Activated gamma-delta T cell (primary cell): ENCODE results near the gene ZAR1.

ENCODE experiments used
- DNase-seq: peaks from one replicate; lab custom pipeline; 2025; lab: John Stamatoyannopoulos, UW

ZAR1 gene

DNA sequence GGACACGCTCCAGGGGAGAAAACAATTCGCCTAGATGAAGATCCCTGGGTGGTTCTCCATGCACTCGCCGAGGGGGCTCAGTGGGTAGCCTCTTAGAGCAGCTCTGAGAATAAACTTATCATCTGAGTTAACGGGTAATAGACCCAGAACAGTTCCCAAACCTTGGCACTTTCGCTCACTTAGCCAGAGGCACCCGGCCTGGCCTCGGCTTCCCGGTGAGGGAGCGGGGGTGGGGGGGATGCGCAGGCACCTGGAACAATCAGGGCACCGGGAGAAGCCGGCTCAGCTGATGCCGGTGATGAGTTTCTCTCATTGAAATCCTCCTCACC, 405 bp upstream of the ZAR1 start:
- no peak for DNase-seq

DNA sequence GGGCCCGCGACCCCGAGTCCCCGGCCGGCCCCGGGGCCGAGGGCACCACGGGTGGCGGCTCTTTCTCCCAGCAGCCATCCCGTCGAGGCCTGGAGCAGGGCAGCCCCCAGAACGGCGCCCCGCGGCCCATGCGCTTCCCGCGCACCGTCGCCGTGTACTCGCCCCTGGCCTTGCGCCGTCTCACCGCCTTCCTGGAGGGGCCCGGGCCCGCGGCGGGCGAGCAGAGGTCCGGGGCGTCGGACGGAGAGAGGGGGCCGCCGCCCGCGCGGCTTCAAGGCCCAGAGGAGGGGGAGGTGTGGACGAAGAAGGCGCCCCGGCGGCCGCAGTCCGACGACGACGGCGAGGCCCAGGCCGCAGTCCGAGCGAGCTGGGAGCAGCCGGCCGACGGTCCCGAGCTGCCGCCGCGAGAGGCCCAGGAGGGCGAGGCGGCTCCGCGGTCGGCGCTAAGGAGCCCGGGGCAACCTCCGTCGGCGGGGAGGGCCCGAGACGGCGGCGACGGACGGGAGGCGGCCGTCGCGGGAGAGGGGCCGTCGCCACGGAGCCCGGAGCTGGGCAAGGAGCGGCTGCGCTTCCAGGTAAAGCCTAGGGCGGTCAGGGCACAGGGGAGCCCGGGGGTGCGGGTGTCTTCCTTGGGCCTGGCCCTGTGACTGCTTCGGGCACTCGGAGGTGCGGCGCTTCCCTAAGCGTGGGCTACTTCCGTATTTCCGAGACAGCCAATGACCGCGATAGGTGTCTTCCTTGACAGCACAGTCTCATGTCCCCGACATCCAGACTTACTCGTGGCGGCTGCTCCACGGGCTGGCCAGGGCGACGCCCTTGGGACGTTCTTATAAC, 845 bp downstream of the ZAR1 start:
- DNase-seq = peak; percentile 10

- no peak for DNase-seq
Measured at GRCh38 chr4:48491514-48492176, 1.6 kb downstream of the ZAR1 start.

DNA sequence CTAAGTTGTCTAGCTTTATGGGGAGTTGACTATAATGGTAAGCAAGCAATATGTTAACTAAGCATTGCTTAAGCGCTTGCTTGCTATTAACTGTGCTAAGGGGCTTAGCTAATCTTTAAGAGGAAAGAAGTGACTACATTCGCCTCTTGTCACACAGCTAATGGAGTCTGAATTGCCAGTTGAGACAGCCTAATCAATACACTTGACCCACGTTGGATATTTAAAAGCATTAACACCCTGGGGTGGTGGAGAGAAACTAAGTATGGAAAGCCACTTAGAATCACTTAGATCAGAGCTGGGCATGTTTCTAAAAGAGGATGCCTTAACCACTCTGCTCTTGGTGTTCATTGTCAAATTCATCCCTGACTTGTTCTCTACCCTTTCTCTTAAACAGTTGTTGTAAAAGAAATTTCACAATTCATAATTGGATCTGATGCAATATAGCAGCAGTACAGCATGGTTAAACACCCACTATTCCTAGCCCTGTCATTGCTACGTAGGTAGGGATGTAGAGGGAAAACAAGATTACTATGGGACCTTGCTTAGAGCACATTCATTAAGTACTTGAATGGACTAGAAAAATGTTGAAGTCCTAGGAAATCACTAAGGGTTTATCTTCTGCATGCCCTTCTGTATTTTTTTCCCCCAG, 3.5 kb downstream of the ZAR1 start:
- no peak for DNase-seq

DNA sequence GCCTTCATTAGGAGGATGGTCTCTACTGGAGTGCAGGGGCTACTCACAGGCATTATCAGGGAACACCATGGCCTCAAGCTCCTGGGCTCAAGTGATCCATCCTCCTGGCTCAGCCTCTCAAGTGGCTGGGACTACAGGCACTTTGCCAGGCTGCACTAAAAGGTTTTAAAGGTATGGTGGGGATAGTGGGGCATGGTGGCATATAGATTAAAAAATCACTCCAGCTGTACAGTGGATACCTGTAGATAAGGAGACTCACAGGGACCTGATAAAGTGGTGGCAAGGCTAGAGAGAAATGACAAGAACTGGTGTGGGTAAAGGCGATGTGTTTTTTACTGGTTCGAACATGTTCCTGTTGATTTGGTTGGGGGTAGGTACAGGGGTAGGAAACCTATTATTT, 5.9 kb downstream of the ZAR1 start:
- DNase-seq = no peak

DNA sequence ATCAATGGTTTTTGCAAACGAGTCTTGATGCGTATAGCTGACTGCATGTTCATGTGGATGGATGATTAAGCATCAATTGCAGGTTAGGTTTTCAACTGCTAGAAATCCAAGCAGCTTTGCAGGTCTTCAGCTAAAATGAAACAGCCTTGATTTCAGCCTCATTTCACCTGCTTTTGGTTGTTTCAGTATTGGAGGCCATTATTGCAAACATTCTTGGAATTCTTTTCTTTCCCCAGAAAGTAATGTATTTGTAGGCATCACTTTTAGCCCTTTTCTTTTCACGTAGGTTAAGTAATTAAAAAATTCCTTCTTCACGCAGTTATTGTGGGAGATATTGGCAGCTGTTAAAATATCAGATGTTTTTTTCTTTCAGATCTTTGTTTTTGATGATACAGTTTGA, 8.8 kb downstream of the ZAR1 start:
- DNase-seq = no peak

GRCh38 chr4:48499551-48500066, 9.6 kb downstream of the ZAR1 start:
- no peak for DNase-seq

- DNase-seq = no peak
Measured at GRCh38 chr4:48503233-48504025, 13.4 kb downstream of the ZAR1 start.

DNA sequence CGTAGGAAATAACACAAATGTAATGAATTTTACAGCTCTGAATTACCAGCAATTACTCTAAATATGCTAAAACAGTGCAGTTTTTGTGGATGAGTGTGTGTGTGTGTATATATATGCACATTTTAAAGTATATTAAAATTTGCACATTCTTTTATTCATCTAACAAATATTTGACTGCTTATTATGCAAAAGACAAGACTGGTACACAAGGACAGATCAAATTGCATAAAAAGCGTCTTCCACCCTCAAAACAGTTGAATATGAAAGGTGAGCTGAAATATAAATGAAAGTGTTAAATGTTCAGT, 13.9 kb downstream of the ZAR1 start:
- DNase-seq = no peak

DNA sequence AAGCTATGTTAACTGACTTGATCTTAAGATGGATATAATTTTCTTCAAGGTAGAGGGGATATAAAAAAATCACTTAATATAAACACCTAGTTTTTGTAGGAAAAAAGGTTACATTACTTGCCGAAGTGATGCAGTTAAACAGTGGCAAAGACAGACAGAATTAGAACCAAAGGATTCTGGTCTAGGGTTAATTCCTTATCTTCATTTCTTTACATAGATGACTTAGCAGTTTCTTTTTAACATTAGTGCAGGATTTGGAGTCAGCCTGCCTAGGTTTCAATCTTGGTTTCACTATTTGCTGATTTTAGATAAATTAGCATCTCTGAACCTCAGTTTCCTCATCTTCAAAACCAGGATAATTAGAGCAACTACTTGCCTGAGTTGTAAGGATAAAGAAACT, 14.3 kb downstream of the ZAR1 start:
- DNase-seq = no peak

- DNase-seq = no peak
Measured at GRCh38 chr4:48506716-48507115, 16.7 kb downstream of the ZAR1 start.

DNA sequence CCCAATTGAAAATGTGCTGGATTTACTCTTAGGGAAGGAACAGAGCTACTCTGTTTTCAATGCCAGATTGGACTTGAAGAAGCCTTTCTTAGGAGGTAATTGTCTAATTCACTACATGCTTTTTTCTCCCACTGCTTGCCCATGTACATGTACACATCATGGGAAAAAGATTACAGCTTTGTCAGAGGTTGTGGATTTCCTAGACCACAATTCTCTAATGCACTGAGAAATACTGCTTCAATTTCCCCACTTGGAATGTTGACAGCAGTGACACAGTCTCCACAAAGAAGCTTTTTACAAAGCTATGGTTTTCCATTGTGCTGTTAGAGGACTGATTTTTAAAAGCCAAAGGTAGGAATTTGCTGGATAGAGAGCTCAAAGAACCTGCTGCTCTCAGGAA, 19.5 kb downstream of the ZAR1 start:
- no peak for DNase-seq

GRCh38 chr4:48518143-48518542, 28.1 kb downstream of the ZAR1 start:
- no peak for DNase-seq

DNA sequence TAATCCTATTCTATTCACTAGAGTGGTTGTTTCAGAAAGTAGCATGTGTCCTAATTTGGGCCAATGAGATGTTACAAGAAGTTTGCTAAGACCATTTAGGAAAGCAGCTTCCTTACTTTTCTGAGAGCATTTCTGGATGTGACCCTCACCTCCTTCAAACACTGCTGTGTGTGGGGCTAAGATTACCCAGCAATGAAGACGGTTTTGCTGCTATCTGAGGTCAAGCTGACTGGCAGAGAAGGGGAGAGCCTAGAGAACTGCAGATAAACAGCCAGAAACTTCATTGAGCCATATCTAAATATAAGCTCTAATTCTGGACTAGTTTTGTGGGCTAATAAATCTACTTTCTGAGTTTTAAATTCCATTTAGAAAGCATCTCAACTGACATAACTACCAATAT, 36.4 kb downstream of the ZAR1 start:
- DNase-seq = no peak

DNA sequence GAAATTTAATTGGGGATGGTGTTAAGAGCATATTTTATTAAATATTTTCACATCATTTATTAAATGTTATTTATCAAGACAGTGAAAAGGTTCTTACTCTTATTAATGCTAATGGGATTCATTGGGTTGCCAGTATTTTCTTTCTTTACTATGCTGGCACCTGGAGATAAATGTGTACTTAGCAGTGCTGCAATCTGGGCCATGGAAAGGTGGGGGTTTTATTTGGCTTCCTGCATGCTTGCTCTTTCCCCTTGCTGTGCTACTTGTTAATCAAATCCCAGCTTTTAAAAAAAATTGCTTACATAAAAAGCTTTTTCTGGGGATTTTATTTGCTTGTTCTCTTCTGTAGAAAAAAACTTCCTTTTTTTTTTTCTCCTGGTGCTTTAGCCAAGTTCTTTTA, 48.3 kb downstream of the ZAR1 start:
- no peak for DNase-seq

DNA sequence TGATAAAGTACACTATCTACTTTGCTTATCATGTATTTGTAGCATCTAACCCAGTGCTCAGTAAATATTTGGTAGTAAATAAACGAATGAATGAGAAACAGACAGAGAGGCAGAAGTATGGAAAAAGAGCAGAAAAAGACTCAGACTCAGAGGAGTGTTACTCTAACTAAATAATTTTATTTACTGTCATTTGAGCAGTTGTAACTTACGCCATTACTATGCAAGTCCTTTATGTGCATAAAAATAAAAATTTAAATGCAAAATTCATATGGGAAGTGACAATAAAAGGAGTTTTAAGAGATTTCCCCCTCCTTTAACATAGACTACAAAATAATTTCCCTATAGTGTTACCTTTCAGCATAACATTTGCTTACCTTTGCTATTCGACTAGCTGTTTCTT, 49.5 kb downstream of the ZAR1 start:
- no peak for DNase-seq

GRCh38 chr4:48542888-48543287, 52.8 kb downstream of the ZAR1 start:
- DNase-seq = no peak

DNA sequence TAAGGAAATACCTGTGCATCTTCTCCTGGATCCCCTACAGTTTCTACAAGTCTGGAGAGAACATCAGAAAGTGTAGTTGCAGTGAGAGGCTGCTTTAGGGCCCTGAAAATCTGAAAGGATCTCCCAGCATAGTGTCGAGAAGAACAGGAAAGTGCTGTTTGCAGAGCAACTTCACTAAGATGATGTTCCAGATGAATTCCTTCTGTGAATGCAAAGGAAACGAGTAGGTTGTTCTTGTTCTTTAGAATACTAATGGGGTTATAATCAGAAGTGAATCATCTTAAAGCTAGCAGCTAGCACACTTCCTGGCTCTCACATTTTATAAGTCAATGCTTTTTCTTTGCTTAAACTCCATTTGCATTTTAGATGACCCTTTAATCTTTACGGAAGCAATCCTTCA, 53.7 kb downstream of the ZAR1 start:
- DNase-seq = no peak
